Gastroesophageal sphincter (tissue), 4 donors: ENCODE results near the gene RFLNA. TPM values are rescaled to one million over a fixed set of nuclear protein-coding genes. Genes with fewer than 3 reads are reported as not detected.

Experiments used
- ATAC-seq: fragments of 150-250 bp; one replicate; pipeline ENCODE4 v1.9.1; 2016; ENCODE audit warnings: mild to moderate bottlenecking, moderate library complexity
- H3K27ac ChIP-seq, 4 donors: fragments of 200-600 bp; sonication (generic) in 3 of 4; 1 replicate in 3 of 4; 2 replicates in 1 of 4; pipeline ENCODE4 v1.5.1; 2016 to 2019
- H3K27me3 ChIP-seq: fragments of 200-600 bp; sonication (generic); one replicate; pipeline ENCODE4 v1.5.1; 2019
- H3K36me3 ChIP-seq, 2 donors: fragments of 200-600 bp; sonication (generic); one replicate each; pipeline ENCODE4 v1.5.1; 2019; ENCODE audit warnings: control low read depth in 1 of 2
- H3K4me1 ChIP-seq, 3 donors: fragments of 200-600 bp; sonication (generic); 1 replicate in 2 of 3; 2 replicates in 1 of 3; pipeline ENCODE4 v1.5.1; 2016 to 2019; ENCODE audit warnings: control low read depth in 2 of 3
- H3K4me3 ChIP-seq, 2 donors: fragments of 200-600 bp; sonication (generic); one replicate each; pipeline ENCODE4 v1.5.1; 2019; ENCODE audit warnings: mild to moderate bottlenecking in 1 of 2, moderate library complexity in 1 of 2
- H3K9me3 ChIP-seq, 3 donors: fragments of 200-600 bp; sonication (generic); one replicate each; pipeline ENCODE4 v1.5.1; 2017 to 2019; ENCODE audit warnings: control low read depth in 2 of 3
- CTCF ChIP-seq, 4 experiments: fragments of 200-600 bp in 2 of 4; fragments of 450-650 bp in 2 of 4; sonication (generic) in 1 of 4; IDR thresholded peaks; one replicate each; pipeline ENCODE4 v1.5.1; 2017 to 2019; ENCODE audit warnings: antibody characterized with exemption in 4 of 4, mild to moderate bottlenecking in 2 of 4, moderate library complexity in 2 of 4
- EP300 ChIP-seq: sonication (generic); formaldehyde crosslinking; IDR thresholded peaks from one replicate; pipeline ENCODE4 v1.6.1; 2017; ENCODE audit warnings: antibody characterized with exemption, mild to moderate bottlenecking
- POLR2A ChIP-seq, 2 donors: fragments of 450-650 bp; IDR thresholded peaks; one replicate each; pipeline ENCODE4 v1.6.1; 2017; ENCODE audit warnings: antibody characterized with exemption in 2 of 2, mild to moderate bottlenecking in 2 of 2, moderate library complexity in 1 of 2
- POLR2AphosphoS5 ChIP-seq: sonication (generic); formaldehyde crosslinking; IDR thresholded peaks from one replicate; pipeline ENCODE4 v1.6.1; 2017; ENCODE audit warnings: antibody characterized with exemption
- WGBS, 2 donors: methylation state at CpG; one replicate each; pipeline ENCODE4 v1.1.5; 2018; ENCODE audit warnings: low coverage in 1 of 2; 5-methylcytosine and 5-hydroxymethylcytosine counted together
- total RNA-seq, 4 donors: library from RNA; depleted of rRNA; stranded (reverse); fragments of >200 nt; gene quantifications; one replicate each; pipeline ENCODE4 v1.1.0, GENCODE V29; 2016

RFLNA gene
- total RNA-seq, 4 donors from 2014 or later = 0.39 to 1.2 (median 0.54) TPM; not detected in 1

- peaks cover 0 to under 1% (median 0%) of the 10 kb centered on the region in 3 donors for H3K4me1 ChIP-seq
- H3K4me3 ChIP-seq = no peak overlapping the region
- no peak overlapping the region for H3K27ac ChIP-seq
- no CpG with 5 or more reads among the region's 42 CpGs for WGBS, 2 donors
- no peaks in the 10 kb centered on the region for H3K9me3 ChIP-seq
- peaks cover 0 to 95% of the 10 kb centered on the region in 2 donors for H3K36me3 ChIP-seq
- TF ChIP-seq EP300 = no peak
- TF ChIP-seq POLR2A (IDR thresholded peaks at IDR 0.05) = no peak
- TF ChIP-seq POLR2AphosphoS5 = no peak
- no peak for TF ChIP-seq CTCF (IDR thresholded peaks at IDR 0.05)
- no peaks in the 10 kb centered on the region for H3K27me3 ChIP-seq
- no peak for ATAC-seq
Observed at GRCh38 chr12:124340080-124340900, 45.4 kb downstream of the RFLNA start.

GRCh38 chr12:124341645-124342069, 46.8 kb downstream of the RFLNA start:
- Histone ChIP-seq H3K36me3 (peaks cover 0 to 95% of the 10 kb centered on the region in 2 donors), H3K4me1 (peaks cover 0 to 13% (median 0%) of the 10 kb centered on the region in 3 donors), H3K27me3 (no peaks in the 10 kb centered on the region), H3K9me3 (no peaks in the 10 kb centered on the region), H3K27ac (no peak overlapping the region), H3K4me3 (no peak overlapping the region)
- WGBS, 2 donors = 94% methylated on average over 3 of the region's 27 CpGs; no CpG with 5 or more reads in 1 of the 2 donors
- no peak for ATAC-seq
- TF ChIP-seq POLR2A (IDR thresholded peaks at IDR 0.05) = no peak
- no peak for TF ChIP-seq POLR2AphosphoS5
- no peak for TF ChIP-seq CTCF (IDR thresholded peaks at IDR 0.05)
- no peak for TF ChIP-seq EP300

GRCh38 chr12:124344022-124344421, 49.1 kb downstream of the RFLNA start:
- H3K27ac ChIP-seq = no peak overlapping the region
- no peak for ATAC-seq
- WGBS, 2 donors = 84 to 93% methylated on average over 8 to 9 of the region's 9 CpGs
- H3K36me3 ChIP-seq = peaks cover 0 to 95% of the 10 kb centered on the region in 2 donors
- H3K4me1 ChIP-seq = peaks cover 0 to 19% (median 0%) of the 10 kb centered on the region in 3 donors
- no peaks in the 10 kb centered on the region for H3K9me3 ChIP-seq
- no peak for TF ChIP-seq EP300
- TF ChIP-seq POLR2AphosphoS5 = no peak
- TF ChIP-seq CTCF (IDR thresholded peaks at IDR 0.05) = no peak
- no peak for TF ChIP-seq POLR2A (IDR thresholded peaks at IDR 0.05)
- no peaks in the 10 kb centered on the region for H3K27me3 ChIP-seq
- H3K4me3 ChIP-seq = no peak overlapping the region

GRCh38 chr12:124344526-124344925, 49.6 kb downstream of the RFLNA start:
- no peak for ATAC-seq
- 96% methylated on average over 5 of the region's 38 CpGs; no CpG with 5 or more reads in 1 of the 2 donors for WGBS, 2 donors
- H3K4me1 ChIP-seq = peaks cover 0 to 19% (median 0%) of the 10 kb centered on the region in 3 donors
- TF ChIP-seq POLR2A (IDR thresholded peaks at IDR 0.05) (no peak), POLR2AphosphoS5 (no peak), CTCF (IDR thresholded peaks at IDR 0.05) (no peak), EP300 (no peak)
- no peak overlapping the region for H3K27ac ChIP-seq
- no peaks in the 10 kb centered on the region for H3K9me3 ChIP-seq
- H3K27me3 ChIP-seq = no peaks in the 10 kb centered on the region
- no peak overlapping the region for H3K4me3 ChIP-seq
- H3K36me3 ChIP-seq = peaks cover 0 to 100% of the 10 kb centered on the region in 2 donors

- 58 to 60% methylated on average over 3 to 4 of the region's 13 CpGs for WGBS, 2 donors
- no peak overlapping the region for H3K4me3 ChIP-seq
Observed at GRCh38 chr12:124345795-124346194, 50.9 kb downstream of the RFLNA start.

More at GRCh38 chr12:124345795-124346194, 50.9 kb downstream of the RFLNA start:
- H3K36me3 ChIP-seq = peaks cover 0 to 100% of the 10 kb centered on the region in 2 donors
- H3K4me1 ChIP-seq = peaks cover 0 to 19% (median 0%) of the 10 kb centered on the region in 3 donors
- no peaks in the 10 kb centered on the region for H3K27me3 ChIP-seq
- no peak for ATAC-seq
- TF ChIP-seq EP300 (no peak), POLR2A (IDR thresholded peaks at IDR 0.05) (no peak), POLR2AphosphoS5 (no peak), CTCF (IDR thresholded peaks at IDR 0.05) (no peak)
- H3K27ac ChIP-seq = no peak overlapping the region
- no peaks in the 10 kb centered on the region for H3K9me3 ChIP-seq
